ENCODE results near the gene BCL11A. TPM values are rescaled to one million over a fixed set of nuclear protein-coding genes. Genes with fewer than 3 reads are reported as not detected.
A peak's percentile ranks its signal among the peaks of the same experiment; 100 is the strongest.

BCL11A gene
- total RNA-seq, 4 donors from 2014 or later, result 23.9 to 46.2 (median 33.8) TPM

DNA sequence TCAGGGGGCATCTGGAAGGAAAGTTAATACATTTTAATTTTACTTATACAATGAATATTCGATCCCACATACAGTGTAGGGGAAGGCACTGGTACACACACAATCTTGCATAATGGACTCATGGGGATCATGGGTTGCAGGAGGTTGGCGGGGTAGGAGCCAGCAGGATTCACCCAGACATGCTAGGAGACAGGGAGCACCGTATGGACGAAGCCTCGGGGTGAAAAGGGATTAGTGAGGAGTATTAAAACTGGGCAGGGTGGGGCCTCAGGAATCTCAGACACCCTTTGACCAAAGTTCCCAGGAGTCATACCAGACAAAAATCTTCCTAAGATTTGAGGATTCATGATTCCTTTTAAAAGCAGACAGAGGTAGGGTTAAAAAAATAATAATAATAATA, 140.8 kb downstream of the BCL11A start:
- no peak overlapping the region for H3K4me3 ChIP-seq
- H3K27ac ChIP-seq, result no peak overlapping the region
- intact Hi-C loops (cut with DNase I), result no loop called here
- H3K4me1 ChIP-seq, result peaks cover 9 to 56% (median 19%) of the 10 kb centered on the region in 3 donors
- H3K9me3 ChIP-seq, result no peaks in the 10 kb centered on the region
- DNase-seq, result no peak
- no peak for TF ChIP-seq POLR2A (IDR thresholded peaks at IDR 0.05)
- peaks cover 0 to 3% (median 0%) of the 10 kb centered on the region in 4 donors for H3K27me3 ChIP-seq
- 64 to 65% methylated on average over 5 of the region's 5 CpGs for WGBS, 2 donors
- H3K36me3 ChIP-seq, result no peaks in the 10 kb centered on the region

DNA sequence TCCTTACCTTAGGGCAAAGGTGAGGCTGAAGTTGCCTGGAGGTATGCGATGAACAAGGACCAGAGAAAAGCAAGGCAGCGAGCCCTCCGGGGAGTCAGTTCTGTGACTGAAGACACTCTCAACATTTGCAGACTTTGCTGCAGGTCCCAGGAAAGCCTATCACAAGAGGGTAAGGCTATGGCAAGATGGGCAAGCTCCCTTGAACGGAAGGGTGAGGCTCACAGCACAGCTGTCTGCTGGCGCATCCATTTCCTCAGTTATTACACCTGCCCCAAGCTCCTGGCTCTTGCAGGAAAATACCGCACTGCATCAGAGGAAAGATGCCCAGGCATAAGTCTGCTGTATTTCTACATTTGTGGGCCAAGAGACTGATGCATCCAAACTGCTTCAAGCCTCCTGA, 141.4 kb downstream of the BCL11A start:
- Histone ChIP-seq H3K27me3 (peaks cover 0 to 3% (median 0%) of the 10 kb centered on the region in 4 donors), H3K36me3 (no peaks in the 10 kb centered on the region), H3K4me1 (peaks cover 9 to 54% (median 19%) of the 10 kb centered on the region in 3 donors), H3K9me3 (no peaks in the 10 kb centered on the region), H3K27ac (no peak overlapping the region), H3K4me3 (no peak overlapping the region)
- intact Hi-C loops (cut with DNase I), result no loop called here
- TF ChIP-seq POLR2A (IDR thresholded peaks at IDR 0.05), result no peak
- TF ChIP-seq, protein P1, sequence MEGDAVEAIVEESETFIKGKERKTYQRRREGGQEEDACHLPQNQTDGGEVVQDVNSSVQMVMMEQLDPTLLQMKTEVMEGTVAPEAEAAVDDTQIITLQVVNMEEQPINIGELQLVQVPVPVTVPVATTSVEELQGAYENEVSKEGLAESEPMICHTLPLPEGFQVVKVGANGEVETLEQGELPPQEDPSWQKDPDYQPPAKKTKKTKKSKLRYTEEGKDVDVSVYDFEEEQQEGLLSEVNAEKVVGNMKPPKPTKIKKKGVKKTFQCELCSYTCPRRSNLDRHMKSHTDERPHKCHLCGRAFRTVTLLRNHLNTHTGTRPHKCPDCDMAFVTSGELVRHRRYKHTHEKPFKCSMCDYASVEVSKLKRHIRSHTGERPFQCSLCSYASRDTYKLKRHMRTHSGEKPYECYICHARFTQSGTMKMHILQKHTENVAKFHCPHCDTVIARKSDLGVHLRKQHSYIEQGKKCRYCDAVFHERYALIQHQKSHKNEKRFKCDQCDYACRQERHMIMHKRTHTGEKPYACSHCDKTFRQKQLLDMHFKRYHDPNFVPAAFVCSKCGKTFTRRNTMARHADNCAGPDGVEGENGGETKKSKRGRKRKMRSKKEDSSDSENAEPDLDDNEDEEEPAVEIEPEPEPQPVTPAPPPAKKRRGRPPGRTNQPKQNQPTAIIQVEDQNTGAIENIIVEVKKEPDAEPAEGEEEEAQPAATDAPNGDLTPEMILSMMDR (IDR thresholded peaks at IDR 0.05), result no peak
- WGBS, 2 donors, result 86 to 91% methylated on average over 4 to 5 of the region's 6 CpGs
- no peak for DNase-seq

DNA sequence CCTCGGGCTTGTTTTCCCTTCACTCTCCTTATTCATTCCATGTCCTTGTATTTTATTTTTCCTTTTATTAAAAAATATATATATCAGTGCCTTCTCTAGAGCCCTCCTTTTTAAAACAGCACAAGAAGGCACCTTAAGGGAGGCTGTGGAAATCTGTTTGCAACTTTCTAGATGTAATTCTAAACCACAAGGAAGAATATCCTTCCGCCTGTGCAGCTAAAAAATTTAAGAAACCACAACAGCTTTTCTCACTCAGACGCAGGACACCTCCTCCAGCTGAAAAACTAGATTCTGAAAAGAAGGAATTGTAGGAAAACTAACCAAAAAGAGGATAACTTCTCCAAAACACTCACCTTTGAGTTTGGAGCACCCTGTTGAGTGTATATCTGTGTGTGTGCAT, 142.2 kb downstream of the BCL11A start:
- intact Hi-C loops (cut with DNase I), result no loop called here
- Histone ChIP-seq H3K4me1 (peaks cover 9 to 47% (median 19%) of the 10 kb centered on the region in 3 donors), H3K4me3 (no peak overlapping the region), H3K36me3 (no peaks in the 10 kb centered on the region), H3K9me3 (no peaks in the 10 kb centered on the region), H3K27ac (no peak overlapping the region), H3K27me3 (peaks cover 0 to 3% (median 0%) of the 10 kb centered on the region in 4 donors)
- DNase-seq, result no peak
- 59 to 63% methylated on average over 3 of the region's 3 CpGs for WGBS, 2 donors
- TF ChIP-seq, protein P1 (IDR thresholded peaks at IDR 0.05), result no peak
- TF ChIP-seq POLR2A (IDR thresholded peaks at IDR 0.05), result no peak

DNA sequence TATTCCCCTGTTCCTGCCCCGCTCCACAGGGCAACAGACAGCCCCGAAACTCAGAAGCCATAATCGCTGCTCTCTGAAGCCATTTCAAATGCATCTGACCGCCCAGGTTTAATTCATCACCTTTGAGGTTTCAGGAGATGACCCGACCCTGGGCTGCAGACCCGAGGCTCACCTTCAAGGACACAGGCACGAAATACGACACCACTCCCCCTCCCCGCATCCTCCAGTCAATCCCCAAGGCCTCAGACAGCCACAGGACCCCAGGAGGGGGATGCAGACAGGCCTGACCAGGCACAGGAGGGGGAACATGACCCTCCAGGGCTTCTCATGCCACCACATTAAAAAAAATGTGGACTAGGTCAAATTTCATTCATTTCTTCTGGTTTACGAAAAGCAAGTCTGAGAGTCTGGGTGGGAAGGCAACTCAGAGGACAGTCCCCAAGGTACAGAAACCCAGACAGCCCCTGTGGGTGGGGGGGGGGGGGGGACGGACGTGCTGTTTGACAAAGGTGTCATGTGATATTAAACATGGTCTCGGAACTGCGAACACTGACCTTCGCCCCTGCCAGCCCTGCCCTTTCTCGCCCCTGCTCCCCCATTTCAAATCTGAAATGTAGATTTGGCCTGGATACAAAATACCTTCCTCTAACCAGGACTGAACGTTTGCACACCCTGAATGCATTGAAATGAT, 142.9 kb downstream of the BCL11A start:
- WGBS, 2 donors, result 60 to 73% methylated on average over 9 to 14 of the region's 17 CpGs
- H3K36me3 ChIP-seq, result no peaks in the 10 kb centered on the region
- no peaks in the 10 kb centered on the region for H3K9me3 ChIP-seq
- no peak for DNase-seq
- peaks cover 9 to 40% (median 15%) of the 10 kb centered on the region in 3 donors for H3K4me1 ChIP-seq
- H3K4me3 ChIP-seq, result no peak overlapping the region
- peaks cover 0 to 3% (median 0%) of the 10 kb centered on the region in 4 donors for H3K27me3 ChIP-seq
- intact Hi-C loops (cut with DNase I), result no loop called here
- TF ChIP-seq, protein P1 (IDR thresholded peaks at IDR 0.05), result no peak
- TF ChIP-seq POLR2A (IDR thresholded peaks at IDR 0.05), result no peak
- H3K27ac ChIP-seq, result no peak overlapping the region

DNA sequence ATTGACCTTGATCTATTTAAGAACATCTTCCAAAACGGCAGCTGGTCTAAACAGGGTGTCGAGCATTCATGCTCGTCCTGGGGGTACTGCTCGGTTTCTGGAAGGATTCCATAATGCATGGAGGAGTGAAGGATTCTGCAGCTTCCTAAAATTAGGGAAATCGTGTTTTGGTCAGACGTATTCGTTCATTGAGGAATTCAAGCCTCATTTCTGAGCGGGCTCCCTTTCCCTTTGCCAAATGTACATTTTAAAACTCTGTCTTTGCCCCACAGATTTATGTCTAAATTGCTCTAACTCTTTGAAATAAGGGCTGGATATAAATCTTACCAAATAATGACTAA, 144.0 kb downstream of the BCL11A start:
- WGBS, 2 donors, result 41 to 58% methylated on average over 8 of the region's 8 CpGs
- peak overlapping the region in 2 of 4 donors; percentile 51 to 68 for H3K27ac ChIP-seq
- peaks cover 9 to 40% (median 15%) of the 10 kb centered on the region in 3 donors for H3K4me1 ChIP-seq
- peaks cover 0 to 3% (median 0%) of the 10 kb centered on the region in 4 donors for H3K27me3 ChIP-seq
- DNase-seq, result no peak
- H3K9me3 ChIP-seq, result no peaks in the 10 kb centered on the region
- intact Hi-C loops (cut with DNase I), result no loop called here
- TF ChIP-seq POLR2A (IDR thresholded peaks at IDR 0.05), result no peak
- TF ChIP-seq, protein P1 (IDR thresholded peaks at IDR 0.05), result no peak
- H3K4me3 ChIP-seq, result no peak overlapping the region
- no peaks in the 10 kb centered on the region for H3K36me3 ChIP-seq

All from esophagus squamous epithelium (tissue), 5 donors.